NCI-H524 treated with DMSO at 0.1 percent for 48 hours (cell line): Measurements from ENCODE around the gene WNK2.

Experiments used
- DNase-seq: peaks from one replicate; lab custom pipeline; 2025; lab: John Stamatoyannopoulos, UW

Gene WNK2

DNA sequence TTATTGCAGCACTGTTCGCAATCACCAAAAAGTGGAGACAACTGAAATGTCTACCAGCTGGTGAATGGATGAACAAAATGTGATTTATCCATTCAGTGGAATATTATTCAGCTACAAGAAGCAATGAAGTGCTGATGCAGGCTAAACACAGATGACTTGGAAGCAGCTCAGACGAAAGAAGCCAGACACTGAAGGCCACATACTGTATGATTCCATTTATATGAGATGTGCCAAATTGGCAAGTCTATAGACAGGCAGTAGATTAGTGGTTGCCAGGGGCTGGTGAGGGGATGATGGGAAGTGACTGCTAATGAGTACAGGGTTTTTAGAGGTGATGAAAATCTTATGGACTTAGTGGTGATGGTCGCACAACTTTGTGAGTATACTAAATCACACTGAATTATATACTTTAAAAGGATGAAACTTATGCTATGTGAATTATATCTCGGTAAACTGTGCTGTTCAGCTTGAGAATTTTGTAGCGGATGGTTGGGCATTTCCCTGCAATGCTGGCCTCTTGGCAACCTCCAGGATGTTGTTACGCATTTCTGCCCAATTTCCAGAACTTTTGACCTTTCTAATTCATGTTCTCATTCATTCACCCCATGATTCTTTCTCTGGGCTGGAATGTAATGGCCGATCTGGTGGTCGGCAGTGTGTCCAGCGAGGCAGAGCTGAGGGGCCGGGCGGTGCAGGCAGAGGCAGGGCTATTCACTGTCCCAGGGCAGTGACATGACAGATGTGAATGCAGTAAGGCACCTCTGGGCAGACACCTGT is 22.0 kb upstream of the WNK2 start:
- DNase-seq = no peak

- DNase-seq = no peak
Observed at GRCh38 chr9:93164085-93164484, 19.9 kb upstream of the WNK2 start.

DNA sequence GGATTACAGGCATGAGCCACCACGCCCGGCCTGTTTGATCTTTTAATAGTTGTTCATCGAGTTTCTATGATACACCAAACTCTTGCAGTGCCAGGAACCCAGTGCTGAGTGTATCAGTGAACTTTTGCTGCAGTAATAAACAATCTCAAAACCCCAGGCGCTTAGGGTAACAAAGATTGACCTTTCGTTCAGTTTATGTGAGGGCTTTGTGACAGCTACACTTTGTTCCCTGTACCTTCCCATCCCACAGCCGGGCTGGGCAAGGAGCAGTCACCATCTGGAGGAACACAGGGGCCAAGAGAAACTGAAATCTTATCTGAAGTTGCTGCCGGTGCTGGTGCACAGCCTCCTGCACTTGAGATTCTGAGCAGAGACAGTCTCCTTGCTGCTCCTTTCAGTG is 17.2 kb upstream of the WNK2 start:
- DNase-seq = no peak

GRCh38 chr9:93167185-93167584 is 16.8 kb upstream of the WNK2 start:
- DNase-seq = no peak

DNA sequence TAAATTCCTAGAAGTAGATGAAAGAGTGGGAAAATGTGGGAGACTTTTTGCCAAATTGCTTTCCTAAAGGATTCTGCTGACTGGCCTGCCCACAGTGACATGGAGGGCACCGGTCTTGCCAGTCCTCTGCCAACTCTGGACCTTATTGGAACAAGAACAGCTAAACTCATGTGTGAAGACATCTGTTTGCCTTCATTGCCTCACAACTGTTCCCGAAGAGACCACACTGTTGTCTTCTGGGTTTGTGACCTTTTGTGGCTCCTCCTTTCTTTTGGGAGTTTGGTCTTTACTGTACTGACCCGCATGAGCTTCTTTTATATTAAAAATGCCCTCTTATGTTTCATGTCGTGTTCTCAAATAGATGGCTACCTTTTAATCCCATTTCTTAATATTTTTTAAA is 16.1 kb upstream of the WNK2 start:
- DNase-seq = no peak

GRCh38 chr9:93168581-93168980 is 15.4 kb upstream of the WNK2 start:
- DNase-seq = no peak

- no peak for DNase-seq
Observed at GRCh38 chr9:93169444-93169843, 14.5 kb upstream of the WNK2 start.

GRCh38 chr9:93170571-93170970 is 13.4 kb upstream of the WNK2 start:
- DNase-seq = no peak

DNA sequence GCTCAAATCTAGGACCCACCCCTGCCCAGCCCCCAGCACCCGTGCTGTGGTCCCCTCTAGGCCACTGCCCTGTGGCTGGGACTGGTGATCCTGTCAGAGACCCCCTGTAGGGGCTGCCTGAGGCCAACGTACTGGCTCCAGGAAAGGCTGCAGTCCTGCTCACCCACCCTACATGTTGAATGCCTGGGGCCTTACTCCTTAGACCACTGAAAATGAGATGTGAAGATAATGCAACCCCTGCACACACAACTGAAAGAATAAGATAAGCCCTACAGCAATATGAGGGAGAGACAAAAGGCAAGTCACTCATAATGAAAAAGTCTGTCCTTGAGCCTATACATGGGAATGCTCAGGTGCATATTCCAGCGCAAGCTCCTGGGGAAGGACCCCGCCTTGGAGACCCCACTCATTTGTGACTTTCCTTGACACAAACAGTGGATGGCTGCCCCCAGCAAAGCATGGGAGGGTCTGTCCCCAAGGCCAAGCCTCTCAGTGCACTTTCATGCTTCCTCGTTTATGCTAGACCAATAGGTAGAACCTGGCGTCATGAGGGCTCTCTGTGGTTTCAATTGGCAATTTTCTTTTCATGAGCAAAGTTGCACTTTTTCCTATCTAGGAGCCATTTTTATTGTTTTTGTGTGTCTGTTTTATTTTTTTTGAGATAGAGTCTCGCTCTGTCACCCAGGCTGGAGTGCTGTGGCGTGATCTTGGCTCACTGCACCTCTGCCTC is 12.5 kb upstream of the WNK2 start:
- no peak for DNase-seq

DNA sequence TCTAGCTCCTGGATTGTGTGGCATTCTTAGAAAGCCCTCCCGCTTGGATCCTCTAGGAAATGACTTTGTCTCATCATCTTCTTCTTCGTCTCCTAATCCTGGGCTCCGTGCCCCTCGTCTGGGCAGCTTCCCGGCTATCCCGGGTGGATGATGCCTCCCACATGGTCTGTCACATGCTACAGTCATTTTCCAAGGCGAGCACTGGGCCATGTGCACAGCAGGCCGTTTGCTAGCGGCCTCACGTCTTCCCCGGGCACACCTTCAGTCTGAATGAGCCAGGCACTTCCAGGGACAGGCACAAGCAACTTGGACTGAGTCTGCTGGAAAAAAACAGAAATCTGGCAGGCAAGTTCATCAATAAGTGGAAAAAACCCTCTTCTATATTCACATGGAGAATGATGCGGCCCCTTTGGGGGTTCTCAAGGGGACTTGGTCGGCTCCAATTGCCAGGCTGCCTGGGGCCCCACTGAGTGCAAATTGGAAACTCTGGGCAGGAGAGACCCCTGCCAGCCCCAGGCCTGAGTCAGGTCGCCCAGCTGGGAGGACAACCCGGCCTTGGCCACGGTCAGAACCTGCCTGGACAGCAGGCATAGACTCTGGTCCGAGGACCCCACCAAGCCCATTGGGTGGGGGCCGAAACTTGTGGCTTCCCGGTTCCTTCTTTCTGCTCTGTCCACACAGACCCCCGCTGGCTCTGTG is 11.1 kb upstream of the WNK2 start:
- DNase-seq = no peak

DNA sequence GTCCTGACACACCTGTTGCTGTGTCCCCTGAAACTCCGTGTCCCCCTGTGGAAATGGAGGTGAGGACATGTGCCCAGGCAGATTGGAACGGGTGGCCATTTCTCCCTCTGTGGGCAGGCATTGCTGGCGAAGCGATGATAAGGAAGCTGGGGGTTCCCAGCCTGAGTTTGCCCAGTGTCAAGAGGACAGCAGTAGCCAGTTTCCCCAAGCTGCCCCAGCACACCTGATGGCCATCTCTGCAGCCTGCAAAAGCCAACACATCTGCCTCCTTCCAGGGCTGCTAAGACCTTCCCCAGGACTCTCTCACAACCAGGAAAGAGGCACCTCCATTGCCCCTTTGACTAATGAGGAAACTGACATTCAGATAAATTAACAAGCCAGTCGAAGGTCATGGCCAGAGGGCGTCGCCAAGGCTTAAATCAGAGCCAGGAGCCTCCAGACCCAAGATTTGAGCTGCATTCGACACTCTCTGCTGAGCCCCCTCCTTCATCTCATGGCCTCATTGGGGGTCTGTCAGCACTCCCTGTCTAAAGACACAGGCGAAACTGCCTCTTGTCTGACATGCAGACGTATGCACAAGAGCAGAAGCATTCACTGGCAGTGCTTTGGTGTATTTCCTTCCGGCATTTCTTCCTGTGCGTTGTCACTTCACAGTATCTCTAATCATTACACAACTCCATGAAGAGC is 10.4 kb upstream of the WNK2 start:
- DNase-seq = no peak

- no peak for DNase-seq
Observed at GRCh38 chr9:93174976-93175375, 9.0 kb upstream of the WNK2 start.

DNA sequence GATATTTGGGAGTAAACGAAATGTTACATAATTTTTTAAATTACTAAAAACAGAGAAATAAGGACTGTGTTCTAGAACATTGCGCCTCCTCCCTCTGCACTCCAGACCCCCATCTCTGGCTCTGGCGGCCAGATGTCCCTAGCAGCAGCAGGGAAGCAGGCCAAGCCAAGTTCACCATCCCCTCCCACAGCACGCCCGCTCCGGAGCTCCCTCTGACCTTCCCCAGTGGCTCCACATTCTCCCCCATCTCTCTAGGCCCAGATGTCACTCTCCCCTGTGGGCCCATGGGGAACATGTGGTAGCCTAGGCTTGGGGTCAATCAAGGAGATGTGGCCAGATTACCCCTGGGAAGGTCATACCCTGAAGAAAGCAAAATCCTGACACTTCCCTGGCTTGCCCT is 6.3 kb upstream of the WNK2 start:
- no peak for DNase-seq

GRCh38 chr9:93178851-93179786 is 4.8 kb upstream of the WNK2 start:
- no peak for DNase-seq

- DNase-seq = no peak
Observed at GRCh38 chr9:93180938-93181337, 3.0 kb upstream of the WNK2 start.

GRCh38 chr9:93181672-93182435 is 2.1 kb upstream of the WNK2 start:
- DNase-seq = no peak

DNA sequence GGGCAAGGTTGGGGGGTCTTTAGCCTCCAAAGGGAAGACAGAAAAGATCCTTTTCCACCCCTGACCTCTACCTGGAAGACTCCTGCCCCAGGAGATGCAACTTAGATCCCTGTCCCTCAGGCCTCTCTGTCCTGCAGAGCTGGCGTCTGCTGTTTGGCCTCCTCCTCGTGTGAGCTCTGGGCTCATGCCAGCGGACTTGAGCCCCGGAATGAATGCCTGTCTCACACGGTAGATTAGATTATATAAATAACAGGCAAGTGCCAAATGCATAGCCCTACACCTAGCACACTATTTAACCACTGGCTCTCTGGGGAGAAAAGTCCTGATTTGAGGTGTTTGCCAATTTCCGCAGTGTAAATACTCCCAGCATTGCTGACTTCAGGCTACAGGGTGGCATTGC is 1.4 kb upstream of the WNK2 start:
- DNase-seq = no peak

DNA sequence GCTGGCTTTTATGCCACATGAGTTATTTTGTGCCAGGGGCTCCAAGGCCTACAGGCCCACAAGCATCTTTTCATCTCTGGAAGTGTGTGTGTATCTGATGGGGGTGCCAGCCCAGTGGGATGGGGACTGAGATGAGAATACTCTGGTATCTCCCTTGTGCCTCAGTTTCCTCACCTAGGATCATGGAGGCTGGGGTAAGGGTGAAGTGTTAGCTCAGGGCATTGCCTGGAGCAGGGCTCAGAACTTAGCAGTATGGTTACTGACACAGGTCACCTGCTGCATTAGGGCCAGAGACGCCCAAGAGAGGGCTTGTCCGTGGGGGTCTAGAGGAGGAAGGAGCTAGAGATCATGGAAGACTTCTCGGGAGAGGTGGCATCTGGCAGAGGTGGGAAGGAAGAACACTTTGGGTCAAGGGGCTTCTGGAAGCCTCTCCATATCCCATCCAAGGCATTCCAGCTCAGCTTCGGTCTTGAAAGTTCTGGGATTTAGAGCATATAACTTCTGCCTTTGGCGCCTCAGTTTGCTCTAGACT is 742 bp upstream of the WNK2 start:
- no peak for DNase-seq

DNA sequence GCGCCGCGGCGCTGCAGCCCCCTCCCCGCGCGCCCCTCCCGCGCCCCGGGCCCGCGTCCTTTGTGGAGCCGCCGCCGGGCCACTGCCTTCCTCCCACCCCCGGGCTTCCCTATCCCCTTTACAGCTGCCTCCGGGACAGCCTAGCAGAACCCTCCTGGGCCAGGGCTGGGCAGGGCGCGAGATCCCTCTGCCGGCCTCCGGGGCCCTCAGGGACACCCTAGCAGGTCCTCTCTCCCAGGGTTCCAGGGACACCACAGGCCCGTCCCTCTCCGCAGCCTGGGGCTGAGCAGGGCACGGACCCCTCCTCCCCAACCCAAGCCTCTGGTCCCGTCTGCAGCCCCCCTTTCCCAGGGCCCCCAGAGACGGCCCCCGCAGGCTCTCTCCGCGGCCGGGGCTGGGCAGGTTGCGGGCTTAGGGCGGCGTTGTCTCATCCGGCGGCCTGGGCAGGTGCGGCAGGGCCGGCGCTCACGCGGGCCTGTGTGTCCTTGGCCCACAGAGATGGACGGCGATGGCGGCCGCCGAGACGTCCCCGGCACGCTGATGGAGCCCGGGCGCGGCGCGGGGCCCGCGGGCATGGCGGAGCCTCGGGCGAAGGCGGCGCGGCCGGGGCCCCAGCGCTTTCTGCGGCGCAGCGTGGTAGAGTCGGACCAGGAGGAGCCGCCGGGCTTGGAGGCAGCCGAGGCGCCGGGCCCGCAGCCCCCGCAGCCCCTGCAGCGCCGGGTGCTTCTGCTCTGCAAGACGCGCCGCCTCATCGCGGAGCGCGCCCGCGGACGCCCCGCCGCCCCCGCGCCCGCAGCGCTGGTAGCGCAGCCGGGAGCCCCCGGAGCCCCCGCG is 710 bp downstream of the WNK2 start:
- DNase-seq = no peak
